AG10803 (cell line): Measurements from ENCODE around the gene SYPL1.

Source experiments
- DNase-seq: peaks from one replicate; pipeline ENCODE4 v3.0.0; 2010; ENCODE audit warnings: low read depth
- H3K4me3 ChIP-seq: 2 replicates; pipeline ENCODE4 v1.5.1; 2011; ENCODE audit warnings: mild to moderate bottlenecking, low read length, control low read depth
- CTCF ChIP-seq: conservative IDR thresholded peaks from 2 replicates; pipeline ENCODE4 v1.5.1; 2011; ENCODE audit warnings: mild to moderate bottlenecking, low read length, control low read depth, inconsistent platforms

SYPL1 gene

GRCh38 chr7:106047184-106047583 lies 64.9 kb downstream of the SYPL1 start:
- DNase-seq, result no peak
- H3K4me3 ChIP-seq, result no peak overlapping the region
- no peak for TF ChIP-seq CTCF

GRCh38 chr7:106045586-106045985 lies 66.5 kb downstream of the SYPL1 start:
- no peak for TF ChIP-seq CTCF
- H3K4me3 ChIP-seq, result no peak overlapping the region
- DNase-seq, result peak; percentile 29

GRCh38 chr7:106045139-106045538 lies 67.0 kb downstream of the SYPL1 start:
- DNase-seq, result no peak
- H3K4me3 ChIP-seq, result no peak overlapping the region
- no peak for TF ChIP-seq CTCF

GRCh38 chr7:106042196-106042611 lies 69.9 kb downstream of the SYPL1 start:
- H3K4me3 ChIP-seq, result no peak overlapping the region; the same call in 1 of the 2 replicates
- DNase-seq, result no peak
- TF ChIP-seq CTCF, result no peak

GRCh38 chr7:106041140-106041717 lies 70.9 kb downstream of the SYPL1 start:
- no peak overlapping the region for H3K4me3 ChIP-seq
- DNase-seq, result peak; percentile 43
- peak; percentile 56 for TF ChIP-seq CTCF
